ENCODE measurements around the gene PCSK7. TPM values are rescaled to one million over a fixed set of nuclear protein-coding genes. Genes with fewer than 3 reads are reported as not detected.
A peak's percentile ranks its signal among the peaks of the same experiment; 100 is the strongest.

PCSK7 gene
- total RNA-seq, 6 donors from 2014 or later, result 45.0 to 138 (median 63.8) TPM

DNA sequence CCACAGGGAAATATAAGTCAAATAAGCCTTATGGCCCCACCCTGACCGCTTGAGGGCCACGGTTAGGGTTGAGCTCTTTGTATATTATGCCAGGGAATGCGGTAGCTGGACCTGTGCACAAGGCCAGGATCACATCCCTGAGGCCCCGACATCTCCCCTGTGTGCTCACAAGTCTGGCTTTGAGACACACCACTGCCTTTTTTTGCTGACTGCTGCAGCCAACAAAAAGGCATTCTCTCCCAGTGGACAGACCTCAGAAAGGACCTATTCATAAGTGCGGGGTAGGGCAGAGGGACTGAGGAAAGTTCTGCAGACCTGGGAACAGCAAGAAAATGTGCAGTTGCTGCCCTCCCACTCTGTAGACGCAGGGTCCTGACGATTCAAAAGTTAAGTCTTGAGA is 56.8 kb downstream of the PCSK7 start:
- Histone ChIP-seq H3K27me3 (no peaks in the 10 kb centered on the region), H3K4me3 (no peak overlapping the region), H3K36me3 (peaks cover 0 to 19% (median 4%) of the 10 kb centered on the region in 4 donors), H3K4me1 (peaks cover 22 to 29% (median 24%) of the 10 kb centered on the region in 4 donors), H3K27ac (peak overlapping the region in 1 of 4 donors; percentile 18), H3K9me3 (no peaks in the 10 kb centered on the region)
- TF ChIP-seq EP300 (IDR thresholded peaks at IDR 0.05), result no peak
- no peak for TF ChIP-seq POLR2A (IDR thresholded peaks at IDR 0.05)
- TF ChIP-seq, protein P1, sequence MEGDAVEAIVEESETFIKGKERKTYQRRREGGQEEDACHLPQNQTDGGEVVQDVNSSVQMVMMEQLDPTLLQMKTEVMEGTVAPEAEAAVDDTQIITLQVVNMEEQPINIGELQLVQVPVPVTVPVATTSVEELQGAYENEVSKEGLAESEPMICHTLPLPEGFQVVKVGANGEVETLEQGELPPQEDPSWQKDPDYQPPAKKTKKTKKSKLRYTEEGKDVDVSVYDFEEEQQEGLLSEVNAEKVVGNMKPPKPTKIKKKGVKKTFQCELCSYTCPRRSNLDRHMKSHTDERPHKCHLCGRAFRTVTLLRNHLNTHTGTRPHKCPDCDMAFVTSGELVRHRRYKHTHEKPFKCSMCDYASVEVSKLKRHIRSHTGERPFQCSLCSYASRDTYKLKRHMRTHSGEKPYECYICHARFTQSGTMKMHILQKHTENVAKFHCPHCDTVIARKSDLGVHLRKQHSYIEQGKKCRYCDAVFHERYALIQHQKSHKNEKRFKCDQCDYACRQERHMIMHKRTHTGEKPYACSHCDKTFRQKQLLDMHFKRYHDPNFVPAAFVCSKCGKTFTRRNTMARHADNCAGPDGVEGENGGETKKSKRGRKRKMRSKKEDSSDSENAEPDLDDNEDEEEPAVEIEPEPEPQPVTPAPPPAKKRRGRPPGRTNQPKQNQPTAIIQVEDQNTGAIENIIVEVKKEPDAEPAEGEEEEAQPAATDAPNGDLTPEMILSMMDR (IDR thresholded peaks at IDR 0.05), result no peak
- no peak for TF ChIP-seq POLR2AphosphoS5 (IDR thresholded peaks at IDR 0.05)
- 77 to 85% methylated on average over 7 of the region's 7 CpGs for WGBS, 2 donors
- ATAC-seq (ENCODE audit: low FRiP score in 2 of 2), result no peak
- peak in 1 of 2 donors; percentile 5 for DNase-seq

DNA sequence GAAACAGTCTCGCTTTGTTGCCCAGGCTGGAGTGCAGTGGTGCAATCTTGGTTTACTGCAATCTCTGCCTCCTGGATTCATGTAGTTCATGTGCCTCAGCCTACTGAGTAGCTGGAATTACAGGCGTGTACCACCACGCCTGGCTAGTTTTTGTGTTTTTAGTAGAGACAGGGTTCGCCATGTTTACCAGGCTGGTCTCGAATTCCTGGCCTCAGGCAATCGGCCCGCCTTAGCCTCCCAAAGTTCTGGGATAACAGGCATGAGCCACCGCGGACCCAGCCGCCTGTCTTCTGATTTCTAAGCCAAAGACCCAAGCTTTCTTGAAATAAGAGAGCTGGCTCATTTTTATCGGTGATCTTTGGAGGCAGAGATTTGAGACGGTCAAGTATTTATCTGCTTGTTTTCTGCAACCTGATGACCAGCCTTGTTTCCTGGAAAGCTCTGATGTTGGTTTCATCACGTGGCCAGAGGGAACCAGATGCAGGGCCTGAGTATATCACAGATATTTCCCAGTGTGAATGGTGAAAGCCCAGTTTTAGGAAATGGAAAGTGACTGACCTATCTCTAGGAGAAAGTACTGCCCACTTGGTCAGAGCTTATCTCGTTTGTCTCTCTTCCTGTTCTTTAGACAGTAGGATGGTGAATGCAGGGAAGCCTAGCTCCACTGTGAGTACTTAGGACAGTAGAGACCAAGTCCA is 59.0 kb downstream of the PCSK7 start:
- ATAC-seq (ENCODE audit: low FRiP score in 2 of 2), result peak in 1 of 2 donors; percentile 42
- Histone ChIP-seq H3K27me3 (no peaks in the 10 kb centered on the region), H3K36me3 (peaks cover 0 to 41% (median 13%) of the 10 kb centered on the region in 4 donors), H3K9me3 (no peaks in the 10 kb centered on the region), H3K4me3 (no peak overlapping the region), H3K4me1 (peaks cover 10 to 14% (median 13%) of the 10 kb centered on the region in 4 donors), H3K27ac (peak overlapping the region in 2 of 4 donors; percentile 32 to 53)
- no peak for DNase-seq
- no peak for TF ChIP-seq POLR2AphosphoS5 (IDR thresholded peaks at IDR 0.05)
- WGBS, 2 donors, result 80% methylated on average over 14 of the region's 14 CpGs

DNA sequence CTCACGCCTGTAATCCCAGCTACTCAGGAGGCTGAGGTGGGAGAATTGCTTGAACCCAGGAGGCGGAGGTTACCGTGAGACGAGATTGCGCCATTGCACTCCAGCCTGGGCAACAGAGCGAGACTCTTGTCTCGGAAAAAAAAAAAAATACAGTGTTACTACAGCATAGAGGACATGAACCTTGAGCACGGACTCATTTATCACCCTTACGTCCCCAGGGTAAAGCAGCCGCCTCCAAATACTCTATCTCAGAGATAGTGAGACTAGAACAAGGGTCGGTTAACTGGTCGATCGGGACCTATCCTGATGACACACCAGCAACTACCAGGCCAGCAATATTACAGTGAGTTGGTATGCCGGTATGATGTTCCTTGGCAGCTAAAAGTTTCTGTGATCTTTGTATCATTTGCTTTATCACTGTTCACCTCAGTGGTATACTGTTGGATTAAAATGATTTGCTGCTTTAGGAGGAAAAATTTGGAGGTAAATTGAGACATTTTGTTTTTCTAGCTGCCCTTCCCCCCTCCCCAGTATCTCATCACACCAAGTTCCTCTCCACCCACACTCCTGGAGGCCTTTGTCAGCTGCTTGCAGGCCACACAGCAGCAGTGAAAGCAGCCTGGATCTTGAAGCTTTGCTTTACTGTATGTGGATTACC is 60.3 kb downstream of the PCSK7 start:
- TF ChIP-seq POLR2AphosphoS5 (IDR thresholded peaks at IDR 0.05) (no peak), POLR2A (IDR thresholded peaks at IDR 0.05) (no peak), EP300 (IDR thresholded peaks at IDR 0.05) (no peak)
- TF ChIP-seq, protein P1 (IDR thresholded peaks at IDR 0.05), result no peak
- Histone ChIP-seq H3K9me3 (no peaks in the 10 kb centered on the region), H3K36me3 (peaks cover 0 to 55% (median 19%) of the 10 kb centered on the region in 4 donors), H3K27me3 (no peaks in the 10 kb centered on the region), H3K27ac (no peak overlapping the region), H3K4me1 (peaks cover 9 to 11% (median 9%) of the 10 kb centered on the region in 4 donors), H3K4me3 (no peak overlapping the region)
- DNase-seq, result no peak
- WGBS, 2 donors, result 81 to 87% methylated on average over 14 of the region's 14 CpGs
- ATAC-seq (ENCODE audit: low FRiP score in 2 of 2), result peak in 1 of 2 donors; percentile 74

DNA sequence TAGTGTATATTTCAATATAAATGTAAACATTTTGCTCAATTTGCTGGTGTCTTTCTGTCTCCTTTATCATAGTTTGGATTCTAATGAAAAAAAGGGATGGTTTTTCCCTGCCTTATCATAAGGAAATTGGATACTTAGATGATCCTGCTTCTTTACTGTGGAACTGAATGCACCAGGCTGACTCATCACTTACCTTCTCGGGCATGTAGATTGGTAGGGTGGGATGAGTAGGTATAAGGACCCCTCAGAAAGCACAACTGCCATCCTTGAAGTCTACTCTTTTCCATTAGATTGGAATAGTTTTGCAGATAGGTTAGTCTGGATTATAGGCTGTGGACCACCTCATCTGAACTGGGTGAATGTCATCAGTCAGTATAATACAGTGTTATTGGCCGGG is 60.9 kb downstream of the PCSK7 start:
- ATAC-seq (ENCODE audit: low FRiP score in 2 of 2) (no peak), DNase-seq (no peak)
- Histone ChIP-seq H3K4me3 (no peak overlapping the region), H3K4me1 (peaks cover 9 to 13% (median 9%) of the 10 kb centered on the region in 4 donors), H3K27me3 (no peaks in the 10 kb centered on the region), H3K27ac (no peak overlapping the region), H3K36me3 (peaks cover 0 to 60% (median 21%) of the 10 kb centered on the region in 4 donors), H3K9me3 (no peaks in the 10 kb centered on the region)
- no peak for TF ChIP-seq POLR2AphosphoS5 (IDR thresholded peaks at IDR 0.05)
- no peak for TF ChIP-seq POLR2A (IDR thresholded peaks at IDR 0.05)
- no peak for TF ChIP-seq EP300 (IDR thresholded peaks at IDR 0.05)
- TF ChIP-seq, protein P1 (IDR thresholded peaks at IDR 0.05), result no peak
- 87 to 93% methylated on average over 2 of the region's 2 CpGs for WGBS, 2 donors

DNA sequence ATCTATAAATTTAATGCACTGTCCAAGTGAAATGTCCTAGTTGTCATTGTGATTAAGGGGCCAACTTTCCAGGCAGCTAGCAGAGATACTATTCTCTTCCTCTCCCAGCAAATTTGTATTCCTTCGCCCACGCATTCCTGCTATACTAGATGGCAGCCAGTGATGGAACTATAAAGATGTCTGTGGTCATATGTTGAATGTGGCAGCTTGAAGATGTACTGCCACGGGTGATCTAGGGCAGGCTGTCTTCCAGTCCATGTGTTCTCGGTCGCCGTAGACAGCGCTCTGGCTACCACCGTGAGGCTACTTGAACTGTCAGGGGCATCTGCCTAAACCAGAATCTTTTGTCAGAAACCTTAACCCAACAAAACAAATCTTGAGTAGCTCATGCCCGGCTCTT is 61.7 kb downstream of the PCSK7 start:
- TF ChIP-seq POLR2AphosphoS5 (IDR thresholded peaks at IDR 0.05), result no peak
- 87 to 93% methylated on average over 9 of the region's 9 CpGs for WGBS, 2 donors
- DNase-seq (no peak), ATAC-seq (ENCODE audit: low FRiP score in 2 of 2) (no peak)
- H3K27ac ChIP-seq, result no peak overlapping the region
- no peaks in the 10 kb centered on the region for H3K27me3 ChIP-seq
- H3K9me3 ChIP-seq, result no peaks in the 10 kb centered on the region
- H3K36me3 ChIP-seq, result peaks cover 4 to 68% (median 28%) of the 10 kb centered on the region in 4 donors
- H3K4me1 ChIP-seq, result peaks cover 9 to 15% (median 9%) of the 10 kb centered on the region in 4 donors
- H3K4me3 ChIP-seq, result no peak overlapping the region
